Measurements from ENCODE around the gene KDM8.

DNA sequence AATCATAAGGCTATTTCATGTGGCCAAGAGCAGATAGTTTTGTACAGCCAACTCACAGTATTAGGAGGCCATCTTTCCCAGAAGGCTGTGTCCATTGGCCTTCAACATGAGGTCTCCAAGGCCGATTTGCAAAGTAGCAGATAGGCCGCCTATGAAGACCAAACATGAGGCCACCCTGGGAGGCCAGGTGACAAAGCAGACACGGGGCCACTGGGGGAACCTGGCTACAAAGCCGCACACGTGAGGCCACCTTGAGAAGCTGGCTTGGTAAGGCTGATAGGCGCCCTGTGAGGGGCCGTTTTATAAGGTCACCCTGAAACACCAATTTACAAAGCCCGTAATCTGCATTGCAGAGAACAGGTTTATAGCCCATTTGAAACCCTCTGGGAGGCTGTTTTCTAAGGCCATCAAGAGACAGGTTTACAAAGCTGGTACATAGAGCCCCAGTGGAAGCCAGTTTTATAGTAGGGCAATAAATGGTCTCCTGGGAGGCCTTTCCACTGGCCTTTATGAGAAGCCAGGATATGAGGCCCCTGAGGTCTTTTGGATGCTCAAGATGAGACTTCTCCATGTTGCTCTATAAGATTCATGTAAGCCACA lies 4.9 kb downstream of the KDM8 start:
- TF ChIP-seq CTCF (conservative IDR thresholded peaks at IDR 0.05) (no peak), ZFX (IDR thresholded peaks at IDR 0.05) (no peak)
